Activated CD4-positive, CD25-positive, alpha-beta regulatory T cell treated with anti-CD3 and anti-CD28 coated beads, Interleukin-2, amount 50 U/mL, for 16 hours (primary cell): ENCODE results near the gene C1orf105.
A peak's percentile ranks its signal among the peaks of the same experiment; 100 is the strongest.
"Not testable (repeated sequence)": the region's sequence is repeated elsewhere in the genome, so short reads cannot be mapped to it uniquely, and the experiment has no call there.

Experiments used
- DNase-seq: peaks from one replicate; pipeline ENCODE4 v3.0.0-alpha.2; 2020; ENCODE audit warnings: low read depth, low spot score

Gene C1orf105

GRCh38 chr1:172420385-172420784, at the start of gene C1orf105:
TSS of gene C1orf105 (plus strand) at chr1:172420685. CDS start at chr1:172420886, 201 bp downstream.
- no peak for DNase-seq

GRCh38 chr1:172371646-172372045, 48.8 kb upstream of the C1orf105 start:
- DNase-seq = not testable (repeated sequence)

GRCh38 chr1:172373864-172374263, 46.6 kb upstream of the C1orf105 start:
- no peak for DNase-seq

GRCh38 chr1:172375211-172375631, 45.3 kb upstream of the C1orf105 start:
- DNase-seq = no peak

- DNase-seq = no peak
These were observed 44.1 kb upstream of the C1orf105 start for GRCh38 chr1:172376431-172376830.

- no peak for DNase-seq
These were observed 42.9 kb upstream of the C1orf105 start for GRCh38 chr1:172377565-172377964.

GRCh38 chr1:172378109-172378760, 42.2 kb upstream of the C1orf105 start:
- no peak for DNase-seq

- DNase-seq = no peak
These were observed 39.8 kb upstream of the C1orf105 start for GRCh38 chr1:172380441-172381244.

- DNase-seq = no peak
These were observed 38.5 kb upstream of the C1orf105 start for GRCh38 chr1:172381946-172382345.

- DNase-seq = no peak
These were observed 38.1 kb upstream of the C1orf105 start for GRCh38 chr1:172382406-172382805.

- no peak for DNase-seq
These were observed 37.5 kb upstream of the C1orf105 start for GRCh38 chr1:172382990-172383389.

GRCh38 chr1:172383536-172383935, 36.9 kb upstream of the C1orf105 start:
- no peak for DNase-seq

- no peak for DNase-seq
These were observed 35.8 kb upstream of the C1orf105 start for GRCh38 chr1:172384656-172385055.

GRCh38 chr1:172386046-172386445, 34.4 kb upstream of the C1orf105 start:
- DNase-seq = no peak

GRCh38 chr1:172388490-172388889, 32.0 kb upstream of the C1orf105 start:
- DNase-seq = no peak

- no peak for DNase-seq
These were observed 30.2 kb upstream of the C1orf105 start for GRCh38 chr1:172390301-172390682.

- DNase-seq = no peak
These were observed 29.6 kb upstream of the C1orf105 start for GRCh38 chr1:172390683-172391551.

- DNase-seq = no peak
These were observed 28.5 kb upstream of the C1orf105 start for GRCh38 chr1:172391976-172392375.

GRCh38 chr1:172393354-172393753, 27.1 kb upstream of the C1orf105 start:
- no peak for DNase-seq

GRCh38 chr1:172394141-172394751, 26.2 kb upstream of the C1orf105 start:
- peak; percentile 45 for DNase-seq

GRCh38 chr1:172394811-172395210, 25.7 kb upstream of the C1orf105 start:
- no peak for DNase-seq

- no peak for DNase-seq
These were observed 24.9 kb upstream of the C1orf105 start for GRCh38 chr1:172395576-172395975.
